ENCODE results near the gene CORO2A. TPM values are rescaled to one million over a fixed set of nuclear protein-coding genes. Genes with fewer than 3 reads are reported as not detected.

CORO2A gene
- total RNA-seq, 2 donors from 2014 or later: 0.66 to 1.3 TPM

DNA sequence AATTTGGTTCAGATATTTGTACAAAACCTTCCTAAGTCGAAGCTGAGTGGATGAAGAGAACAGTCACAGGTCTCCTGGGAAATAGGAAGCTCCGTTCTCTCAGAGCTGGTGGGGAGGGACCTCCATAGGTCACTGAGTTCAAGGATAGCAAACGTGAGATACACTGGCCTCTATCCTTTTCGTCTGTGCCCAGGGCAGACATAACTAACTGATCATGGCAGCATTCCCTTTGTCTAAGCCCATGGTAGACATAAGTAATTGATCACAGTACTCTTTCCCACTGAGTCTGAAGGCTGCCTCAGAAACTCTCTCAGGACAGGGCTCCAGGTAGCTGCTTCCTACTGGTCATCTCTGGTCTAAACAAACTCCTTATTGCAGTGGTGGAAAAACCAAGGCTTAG lies 12.3 kb upstream of the CORO2A start:
- ATAC-seq (no peak), DNase-seq (no peak)
- TF ChIP-seq POLR2A (IDR thresholded peaks at IDR 0.05): no peak
- TF ChIP-seq, protein P1, sequence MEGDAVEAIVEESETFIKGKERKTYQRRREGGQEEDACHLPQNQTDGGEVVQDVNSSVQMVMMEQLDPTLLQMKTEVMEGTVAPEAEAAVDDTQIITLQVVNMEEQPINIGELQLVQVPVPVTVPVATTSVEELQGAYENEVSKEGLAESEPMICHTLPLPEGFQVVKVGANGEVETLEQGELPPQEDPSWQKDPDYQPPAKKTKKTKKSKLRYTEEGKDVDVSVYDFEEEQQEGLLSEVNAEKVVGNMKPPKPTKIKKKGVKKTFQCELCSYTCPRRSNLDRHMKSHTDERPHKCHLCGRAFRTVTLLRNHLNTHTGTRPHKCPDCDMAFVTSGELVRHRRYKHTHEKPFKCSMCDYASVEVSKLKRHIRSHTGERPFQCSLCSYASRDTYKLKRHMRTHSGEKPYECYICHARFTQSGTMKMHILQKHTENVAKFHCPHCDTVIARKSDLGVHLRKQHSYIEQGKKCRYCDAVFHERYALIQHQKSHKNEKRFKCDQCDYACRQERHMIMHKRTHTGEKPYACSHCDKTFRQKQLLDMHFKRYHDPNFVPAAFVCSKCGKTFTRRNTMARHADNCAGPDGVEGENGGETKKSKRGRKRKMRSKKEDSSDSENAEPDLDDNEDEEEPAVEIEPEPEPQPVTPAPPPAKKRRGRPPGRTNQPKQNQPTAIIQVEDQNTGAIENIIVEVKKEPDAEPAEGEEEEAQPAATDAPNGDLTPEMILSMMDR (IDR thresholded peaks at IDR 0.05): no peak
- no peak overlapping the region for H3K27ac ChIP-seq
- no peak overlapping the region for H3K4me3 ChIP-seq
- H3K4me1 ChIP-seq: no peaks in the 10 kb centered on the region
- WGBS, 2 donors: 47 to 73% methylated on average over 4 of the region's 4 CpGs
- no peaks in the 10 kb centered on the region for H3K9me3 ChIP-seq
- H3K27me3 ChIP-seq: no peaks in the 10 kb centered on the region
- intact Hi-C loops (cut with DNase I): loop anchor here (5.0 kb wide), 1 partner anchor 58 kb away; no protein-coding TSS in a partner anchor
- no peaks in the 10 kb centered on the region for H3K36me3 ChIP-seq (replicated peaks in 1 of 2; ENCODE audit: insufficient read depth in 1 of 2, low read depth in 2 of 2)

DNA sequence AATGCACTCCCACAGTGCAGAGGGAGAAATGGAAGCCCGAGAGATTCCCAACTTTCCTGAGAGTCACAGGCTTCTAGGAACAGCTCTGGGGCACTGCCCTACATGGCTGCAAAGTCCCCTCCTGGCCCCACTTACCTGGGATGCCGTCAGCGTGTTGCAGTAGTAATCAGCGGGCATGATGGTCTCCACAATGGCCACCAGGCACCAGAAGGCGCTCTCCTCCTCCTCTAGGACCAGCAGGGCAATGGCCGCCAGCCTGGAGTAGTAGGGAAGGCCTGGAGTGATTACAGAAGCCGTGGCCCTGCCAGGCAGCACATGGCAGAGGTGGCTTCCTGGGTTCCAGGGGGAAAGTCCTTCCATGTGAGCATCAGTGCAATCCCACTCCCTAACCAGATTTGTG lies 10.7 kb upstream of the CORO2A start:
- intact Hi-C loops (cut with DNase I): no loop called here
- Histone ChIP-seq H3K9me3 (no peaks in the 10 kb centered on the region), H3K36me3 (replicated peaks in 1 of 2; ENCODE audit: insufficient read depth in 1 of 2, low read depth in 2 of 2) (no peaks in the 10 kb centered on the region), H3K4me1 (no peaks in the 10 kb centered on the region), H3K4me3 (no peak overlapping the region), H3K27ac (no peak overlapping the region), H3K27me3 (no peaks in the 10 kb centered on the region)
- no peak for DNase-seq
- WGBS, 2 donors: 71 to 88% methylated on average over 7 of the region's 7 CpGs
- no peak for ATAC-seq
- no peak for TF ChIP-seq POLR2A (IDR thresholded peaks at IDR 0.05)
- TF ChIP-seq, protein P1 (IDR thresholded peaks at IDR 0.05): no peak

DNA sequence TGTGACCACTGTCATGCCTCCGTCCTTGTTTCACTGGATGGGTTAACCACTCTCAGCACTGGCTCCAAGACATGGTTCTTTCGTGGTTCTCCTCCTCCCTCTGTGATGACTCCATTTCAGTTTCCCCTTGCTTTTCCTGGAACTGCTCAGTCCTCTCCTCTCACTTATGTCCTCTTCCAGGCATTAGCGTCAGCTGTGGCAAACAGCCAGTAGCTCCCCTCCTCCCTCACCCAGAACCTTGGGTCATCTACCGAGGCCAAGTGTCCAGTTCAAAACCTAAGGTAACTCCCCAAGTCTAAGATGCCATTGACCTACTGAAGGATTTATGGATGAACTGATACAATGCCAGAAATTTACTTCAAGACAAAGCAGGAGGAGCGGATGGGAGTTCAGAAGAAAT lies 9.8 kb upstream of the CORO2A start:
- Histone ChIP-seq H3K36me3 (replicated peaks in 1 of 2; ENCODE audit: insufficient read depth in 1 of 2, low read depth in 2 of 2) (no peaks in the 10 kb centered on the region), H3K27me3 (no peaks in the 10 kb centered on the region), H3K4me1 (no peaks in the 10 kb centered on the region), H3K27ac (no peak overlapping the region), H3K4me3 (no peak overlapping the region), H3K9me3 (no peaks in the 10 kb centered on the region)
- DNase-seq (no peak), ATAC-seq (no peak)
- intact Hi-C loops (cut with DNase I): no loop called here
- TF ChIP-seq, protein P1 (IDR thresholded peaks at IDR 0.05): no peak
- no peak for TF ChIP-seq POLR2A (IDR thresholded peaks at IDR 0.05)
- 70 to 73% methylated on average over 5 of the region's 5 CpGs for WGBS, 2 donors

DNA sequence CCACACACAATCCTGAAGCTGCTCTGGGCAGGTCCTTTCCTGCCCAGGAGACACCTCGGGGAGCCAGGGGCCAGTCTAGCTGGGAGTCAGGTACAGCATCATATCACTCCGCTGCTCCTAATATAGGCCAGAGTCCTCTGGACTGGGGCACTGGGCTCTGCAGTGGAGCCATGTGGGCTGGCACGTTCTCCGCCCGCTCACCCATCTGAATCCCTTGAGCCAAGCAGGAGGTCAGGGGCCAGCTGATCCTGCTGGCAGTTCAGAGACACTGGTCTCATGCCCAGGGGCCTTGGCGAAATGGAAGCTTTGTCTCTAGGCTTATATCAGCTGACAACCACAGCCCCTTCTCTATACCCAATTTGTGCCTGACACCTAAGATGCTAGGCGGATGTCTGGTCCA lies 9.3 kb upstream of the CORO2A start:
- DNase-seq (no peak), ATAC-seq (no peak)
- WGBS, 2 donors: 81 to 91% methylated on average over 2 to 7 of the region's 7 CpGs
- Histone ChIP-seq H3K9me3 (no peaks in the 10 kb centered on the region), H3K4me1 (no peaks in the 10 kb centered on the region), H3K27ac (no peak overlapping the region), H3K27me3 (no peaks in the 10 kb centered on the region), H3K36me3 (replicated peaks in 1 of 2; ENCODE audit: insufficient read depth in 1 of 2, low read depth in 2 of 2) (no peaks in the 10 kb centered on the region), H3K4me3 (no peak overlapping the region)
- intact Hi-C loops (cut with DNase I): no loop called here
- TF ChIP-seq, protein P1 (IDR thresholded peaks at IDR 0.05): no peak
- TF ChIP-seq POLR2A (IDR thresholded peaks at IDR 0.05): no peak

DNA sequence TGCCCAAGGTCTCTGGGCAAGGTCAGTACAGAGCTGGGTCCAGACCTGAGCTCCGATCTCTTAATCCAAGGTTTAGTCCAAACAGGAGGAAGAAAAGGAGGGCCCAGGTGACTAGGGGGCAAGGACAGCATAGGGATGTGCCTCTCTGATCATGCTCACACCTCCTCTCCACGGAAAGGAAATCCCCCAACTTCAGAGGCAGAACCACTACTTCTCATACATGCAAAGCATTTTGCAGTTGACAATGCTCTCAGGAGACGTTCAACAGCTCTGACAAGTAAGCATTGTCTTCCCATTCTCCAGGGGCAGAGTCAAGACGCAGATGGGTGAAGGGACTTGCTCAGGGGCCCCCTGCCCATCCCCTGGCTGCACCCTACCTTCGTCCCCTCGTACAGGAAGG lies 8.7 kb upstream of the CORO2A start:
- Histone ChIP-seq H3K9me3 (no peaks in the 10 kb centered on the region), H3K4me3 (no peak overlapping the region), H3K36me3 (replicated peaks in 1 of 2; ENCODE audit: insufficient read depth in 1 of 2, low read depth in 2 of 2) (no peaks in the 10 kb centered on the region), H3K27me3 (no peaks in the 10 kb centered on the region), H3K4me1 (no peaks in the 10 kb centered on the region), H3K27ac (no peak overlapping the region)
- whole genome bisulfite sequencing, 2 donors: 64 to 72% methylated on average over 6 of the region's 6 CpGs
- ATAC-seq: no peak
- TF ChIP-seq, protein P1 (IDR thresholded peaks at IDR 0.05): no peak
- no peak for TF ChIP-seq POLR2A (IDR thresholded peaks at IDR 0.05)
- intact Hi-C loops (cut with DNase I): no loop called here
- DNase-seq: no peak

Measured in body of pancreas (tissue), 4 donors.